WTC11 (cell line): ENCODE data around the gene FITM1. TPM values are rescaled to one million over a fixed set of nuclear protein-coding genes. Genes with fewer than 3 reads are reported as not detected.

ENCODE experiments used
- ATAC-seq: fragments of 200-7000 bp; cut with Tn5 transposase; 2 replicates; pipeline ENCODE4 v1.10.0; 2021; ENCODE audit warnings: mild to moderate bottlenecking, moderate library complexity
- CTCF ChIA-PET: fragments of 300-600 bp; sonication (Branson Sonifier 250); formaldehyde crosslinking; loops from one replicate; lab custom pipeline; 2021; ENCODE audit warnings: antibody characterized with exemption; lab: Charles Lee
- POLR2A ChIA-PET: fragments of 350-600 bp; sonication (Branson Sonifier 250); formaldehyde crosslinking; loops from one replicate; lab custom pipeline; 2021; ENCODE audit warnings: antibody characterized with exemption; lab: Charles Lee
- DNase-seq: peaks from one replicate; pipeline ENCODE4 v3.0.0; 2021; ENCODE audit warnings: low spot score
- H3K27ac Mint-ChIP-seq: 2 replicates; pipeline ENCODE4 v1.8.0; 2021; ENCODE audit warnings: mixed read lengths
- H3K27me3 Mint-ChIP-seq: 2 replicates; pipeline ENCODE4 v1.8.0; 2021; ENCODE audit warnings: low read depth, mild to moderate bottlenecking, moderate library complexity, mixed read lengths
- H3K36me3 Mint-ChIP-seq: 2 replicates; pipeline ENCODE4 v1.8.0; 2021; ENCODE audit warnings: mixed read lengths
- H3K4me1 Mint-ChIP-seq: 2 replicates; pipeline ENCODE4 v1.8.0; 2022; ENCODE audit warnings: mixed read lengths
- H3K4me3 Mint-ChIP-seq: 2 replicates; pipeline ENCODE4 v1.8.0; 2021; ENCODE audit warnings: mild to moderate bottlenecking, moderate library complexity, mixed read lengths
- H3K9me3 Mint-ChIP-seq: 2 replicates; pipeline ENCODE4 v1.8.0; 2021; ENCODE audit warnings: mixed read lengths
- ATF1 ChIP-seq: sonication (generic); formaldehyde crosslinking; IDR thresholded peaks from 2 replicates; pipeline ENCODE4 v1.8.1; 2023; ENCODE audit warnings: mild to moderate bottlenecking, moderate library complexity, missing genetic modification reagents
- CDX4 ChIP-seq: fragments of 250-450 bp; sonication (Bioruptor Pico); IDR thresholded peaks from 2 replicates; pipeline ENCODE4 v1.9.0; 2021; ENCODE audit warnings: moderate library complexity, mild to moderate bottlenecking, inconsistent platforms, borderline replicate concordance
- ERG ChIP-seq: fragments of 250-450 bp; sonication (Bioruptor Pico); IDR thresholded peaks from 2 replicates; pipeline ENCODE4 v1.8.0; 2021; ENCODE audit warnings: mild to moderate bottlenecking
- GRHL2 ChIP-seq: fragments of 250-450 bp; sonication (Bioruptor Pico); IDR thresholded peaks from 2 replicates; pipeline ENCODE4 v1.8.0; 2022; ENCODE audit warnings: mild to moderate bottlenecking, moderate library complexity; ENCODE audit not compliant: insufficient replicate concordance, severe bottlenecking
- HMGXB4 ChIP-seq: sonication (generic); formaldehyde crosslinking; IDR thresholded peaks from 2 replicates; pipeline ENCODE4 v1.8.1; 2023; ENCODE audit warnings: mild to moderate bottlenecking, moderate library complexity, missing genetic modification reagents
- JUN ChIP-seq: sonication (generic); formaldehyde crosslinking; IDR thresholded peaks from 2 replicates; pipeline ENCODE4 v1.8.0; 2023; ENCODE audit warnings: mild to moderate bottlenecking, missing genetic modification reagents
- MXD4 ChIP-seq: fragments of 250-450 bp; sonication (Bioruptor Pico); IDR thresholded peaks from 2 replicates; pipeline ENCODE4 v1.8.0; 2021; ENCODE audit warnings: mild to moderate bottlenecking, moderate library complexity, borderline replicate concordance
- NFATC4 ChIP-seq: fragments of 250-450 bp; sonication (Bioruptor Pico); IDR thresholded peaks from 2 replicates; pipeline ENCODE4 v1.9.0; 2021; ENCODE audit warnings: mild to moderate bottlenecking
- NFE2L1 ChIP-seq: sonication (generic); formaldehyde crosslinking; IDR thresholded peaks from 2 replicates; pipeline ENCODE4 v1.8.1; 2023; ENCODE audit warnings: missing genetic modification reagents
- SMAD3 ChIP-seq: sonication (generic); formaldehyde crosslinking; IDR thresholded peaks from 2 replicates; pipeline ENCODE4 v1.8.0; 2022; ENCODE audit warnings: missing genetic modification reagents, mild to moderate bottlenecking, borderline replicate concordance
- TCF7 ChIP-seq: sonication (generic); formaldehyde crosslinking; IDR thresholded peaks from 2 replicates; pipeline ENCODE4 v1.8.0; 2022; ENCODE audit warnings: mild to moderate bottlenecking, low read depth, missing genetic modification reagents, moderate library complexity
- TEAD4 ChIP-seq: sonication (generic); formaldehyde crosslinking; IDR thresholded peaks from 2 replicates; pipeline ENCODE4 v1.8.0; 2022; ENCODE audit warnings: mild to moderate bottlenecking, missing genetic modification reagents
- ZNF121 ChIP-seq: sonication (generic); formaldehyde crosslinking; IDR thresholded peaks from 2 replicates; pipeline ENCODE4 v1.8.0; 2023; ENCODE audit warnings: missing genetic modification reagents
- ZNF232 ChIP-seq: sonication (generic); formaldehyde crosslinking; IDR thresholded peaks from 2 replicates; pipeline ENCODE4 v1.8.0; 2022; ENCODE audit warnings: mild to moderate bottlenecking, missing genetic modification reagents
- ZNF671 ChIP-seq: fragments of 250-450 bp; sonication (Bioruptor Pico); IDR thresholded peaks from 2 replicates; pipeline ENCODE4 v1.8.0; 2021; ENCODE audit warnings: mild to moderate bottlenecking
- total RNA-seq: library from RNA; stranded (reverse); gene quantifications from 3 replicates; pipeline ENCODE4 v1.2.3, GENCODE V29; 2021
- TF ChIP-seq, protein P1 (sequence below): sonication (generic); formaldehyde crosslinking; IDR thresholded peaks from 2 replicates; pipeline ENCODE4 v1.8.1; 2023; ENCODE audit warnings: mild to moderate bottlenecking, missing genetic modification reagents
- TF ChIP-seq, protein P2 (sequence below): sonication (generic); formaldehyde crosslinking; IDR thresholded peaks from 2 replicates; pipeline ENCODE4 v1.8.1; 2022; ENCODE audit warnings: missing genetic modification reagents, borderline replicate concordance
- TF ChIP-seq, protein P3 (sequence below): sonication (generic); formaldehyde crosslinking; IDR thresholded peaks from 2 replicates; pipeline ENCODE4 v1.8.0; 2022; ENCODE audit warnings: mild to moderate bottlenecking, missing genetic modification reagents
- TF ChIP-seq, protein P4 (sequence below): sonication (generic); formaldehyde crosslinking; IDR thresholded peaks from 2 replicates; pipeline ENCODE4 v1.8.1; 2022; ENCODE audit warnings: mild to moderate bottlenecking, moderate library complexity, missing genetic modification reagents
- TF ChIP-seq, protein P5 (sequence below): sonication (generic); formaldehyde crosslinking; IDR thresholded peaks from 2 replicates; pipeline ENCODE4 v1.8.1; 2022; ENCODE audit warnings: low read depth, mild to moderate bottlenecking, moderate library complexity, missing genetic modification reagents, borderline replicate concordance

The FITM1 gene
- total RNA-seq, 1 experiment from 2014 or later = not detected

DNA sequence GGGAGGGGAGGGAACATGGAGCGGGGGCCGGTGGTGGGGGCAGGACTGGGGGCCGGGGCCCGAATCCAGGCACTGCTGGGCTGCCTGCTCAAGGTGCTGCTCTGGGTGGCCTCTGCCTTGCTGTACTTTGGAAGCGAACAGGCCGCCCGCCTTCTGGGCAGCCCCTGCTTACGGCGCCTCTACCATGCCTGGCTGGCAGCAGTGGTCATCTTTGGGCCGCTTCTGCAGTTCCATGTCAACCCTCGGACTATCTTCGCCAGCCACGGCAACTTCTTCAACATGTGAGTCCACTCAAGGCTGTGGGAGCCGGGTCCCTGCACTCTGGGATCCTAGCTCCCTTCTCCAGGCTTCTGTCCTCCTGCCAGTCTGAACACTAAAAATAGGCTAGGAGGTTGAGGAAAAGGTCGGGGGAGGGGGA lies 1.1 kb downstream of the FITM1 start (continued):
- TF ChIP-seq, protein P1, sequence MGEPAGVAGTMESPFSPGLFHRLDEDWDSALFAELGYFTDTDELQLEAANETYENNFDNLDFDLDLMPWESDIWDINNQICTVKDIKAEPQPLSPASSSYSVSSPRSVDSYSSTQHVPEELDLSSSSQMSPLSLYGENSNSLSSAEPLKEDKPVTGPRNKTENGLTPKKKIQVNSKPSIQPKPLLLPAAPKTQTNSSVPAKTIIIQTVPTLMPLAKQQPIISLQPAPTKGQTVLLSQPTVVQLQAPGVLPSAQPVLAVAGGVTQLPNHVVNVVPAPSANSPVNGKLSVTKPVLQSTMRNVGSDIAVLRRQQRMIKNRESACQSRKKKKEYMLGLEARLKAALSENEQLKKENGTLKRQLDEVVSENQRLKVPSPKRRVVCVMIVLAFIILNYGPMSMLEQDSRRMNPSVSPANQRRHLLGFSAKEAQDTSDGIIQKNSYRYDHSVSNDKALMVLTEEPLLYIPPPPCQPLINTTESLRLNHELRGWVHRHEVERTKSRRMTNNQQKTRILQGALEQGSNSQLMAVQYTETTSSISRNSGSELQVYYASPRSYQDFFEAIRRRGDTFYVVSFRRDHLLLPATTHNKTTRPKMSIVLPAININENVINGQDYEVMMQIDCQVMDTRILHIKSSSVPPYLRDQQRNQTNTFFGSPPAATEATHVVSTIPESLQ (CRISPR knock-in tag) = no peak
- no peak for TF ChIP-seq TCF7 (CRISPR knock-in tag)
- TF ChIP-seq ATF1 = no peak
- no peak for TF ChIP-seq ZNF671 (CRISPR knock-in tag)
- TF ChIP-seq, protein P2, sequence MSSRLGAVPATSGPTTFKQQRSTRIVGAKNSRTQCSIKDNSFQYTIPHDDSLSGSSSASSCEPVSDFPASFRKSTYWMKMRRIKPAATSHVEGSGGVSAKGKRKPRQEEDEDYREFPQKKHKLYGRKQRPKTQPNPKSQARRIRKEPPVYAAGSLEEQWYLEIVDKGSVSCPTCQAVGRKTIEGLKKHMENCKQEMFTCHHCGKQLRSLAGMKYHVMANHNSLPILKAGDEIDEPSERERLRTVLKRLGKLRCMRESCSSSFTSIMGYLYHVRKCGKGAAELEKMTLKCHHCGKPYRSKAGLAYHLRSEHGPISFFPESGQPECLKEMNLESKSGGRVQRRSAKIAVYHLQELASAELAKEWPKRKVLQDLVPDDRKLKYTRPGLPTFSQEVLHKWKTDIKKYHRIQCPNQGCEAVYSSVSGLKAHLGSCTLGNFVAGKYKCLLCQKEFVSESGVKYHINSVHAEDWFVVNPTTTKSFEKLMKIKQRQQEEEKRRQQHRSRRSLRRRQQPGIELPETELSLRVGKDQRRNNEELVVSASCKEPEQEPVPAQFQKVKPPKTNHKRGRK (CRISPR knock-in tag) = no peak
- TF ChIP-seq ERG (CRISPR knock-in tag) = no peak
- no peak for TF ChIP-seq NFE2L1 (CRISPR knock-in tag)
- no peak for TF ChIP-seq ZNF121 (CRISPR knock-in tag)
- TF ChIP-seq, protein P3, sequence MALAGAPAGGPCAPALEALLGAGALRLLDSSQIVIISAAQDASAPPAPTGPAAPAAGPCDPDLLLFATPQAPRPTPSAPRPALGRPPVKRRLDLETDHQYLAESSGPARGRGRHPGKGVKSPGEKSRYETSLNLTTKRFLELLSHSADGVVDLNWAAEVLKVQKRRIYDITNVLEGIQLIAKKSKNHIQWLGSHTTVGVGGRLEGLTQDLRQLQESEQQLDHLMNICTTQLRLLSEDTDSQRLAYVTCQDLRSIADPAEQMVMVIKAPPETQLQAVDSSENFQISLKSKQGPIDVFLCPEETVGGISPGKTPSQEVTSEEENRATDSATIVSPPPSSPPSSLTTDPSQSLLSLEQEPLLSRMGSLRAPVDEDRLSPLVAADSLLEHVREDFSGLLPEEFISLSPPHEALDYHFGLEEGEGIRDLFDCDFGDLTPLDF (CRISPR knock-in tag) = no peak
- TF ChIP-seq TEAD4 (CRISPR knock-in tag) = no peak
- TF ChIP-seq GRHL2 (CRISPR knock-in tag) = no peak
- TF ChIP-seq NFATC4 (CRISPR knock-in tag) = no peak

DNA sequence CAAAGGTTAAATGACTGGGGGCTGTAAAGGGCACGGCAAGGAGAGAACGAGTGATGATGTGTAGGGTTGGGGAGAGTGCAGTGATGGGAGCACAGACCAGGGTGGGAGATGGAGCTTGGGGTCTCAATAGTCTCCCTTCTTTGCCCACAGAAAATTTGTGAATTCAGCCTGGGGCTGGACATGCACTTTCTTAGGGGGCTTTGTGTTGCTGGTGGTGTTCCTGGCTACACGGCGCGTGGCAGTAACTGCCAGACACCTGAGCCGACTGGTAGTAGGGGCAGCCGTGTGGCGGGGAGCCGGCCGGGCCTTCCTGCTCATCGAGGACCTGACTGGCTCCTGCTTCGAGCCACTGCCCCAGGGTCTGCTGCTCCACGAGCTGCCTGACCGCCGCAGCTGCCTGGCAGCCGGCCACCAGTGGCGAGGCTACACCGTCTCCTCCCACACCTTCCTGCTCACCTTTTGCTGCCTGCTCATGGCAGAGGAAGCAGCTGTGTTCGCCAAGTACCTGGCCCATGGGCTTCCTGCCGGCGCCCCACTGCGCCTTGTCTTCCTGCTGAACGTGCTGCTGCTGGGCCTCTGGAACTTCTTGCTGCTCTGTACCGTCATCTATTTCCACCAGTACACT lies 1.7 kb downstream of the FITM1 start:
- DNase-seq (no peak), ATAC-seq (no peak)
- H3K27me3 Mint-ChIP-seq = no peaks in the 10 kb centered on the region; the same call in 1 of the 2 replicates
- H3K36me3 Mint-ChIP-seq = peaks cover 1% of the 10 kb centered on the region; the same call in 1 of the 2 replicates
- no peak overlapping the region for H3K4me3 Mint-ChIP-seq
- H3K4me1 Mint-ChIP-seq = peaks cover 18% of the 10 kb centered on the region
- ChIA-PET CTCF (interaction anchor here (2.0 to 3.1 kb wide), 2 partner anchors 24 to 29 kb away, joined by 7 to 10 read pairs; partner anchors contain the start of gene IRF9), POLR2A (interaction anchor here (0.6 kb wide), 1 partner anchor 30 kb away, joined by 3 read pairs; no protein-coding TSS in a partner anchor)
- H3K27ac Mint-ChIP-seq = no peak overlapping the region
- H3K9me3 Mint-ChIP-seq = no peaks in the 10 kb centered on the region
- TF ChIP-seq MXD4 (CRISPR knock-in tag) (no peak), HMGXB4 (no peak), ERG (CRISPR knock-in tag) (no peak), ZNF232 (no peak), JUN (CRISPR knock-in tag) (no peak), SMAD3 (CRISPR knock-in tag) (no peak), CDX4 (CRISPR knock-in tag) (no peak)
- TF ChIP-seq, protein P4, sequence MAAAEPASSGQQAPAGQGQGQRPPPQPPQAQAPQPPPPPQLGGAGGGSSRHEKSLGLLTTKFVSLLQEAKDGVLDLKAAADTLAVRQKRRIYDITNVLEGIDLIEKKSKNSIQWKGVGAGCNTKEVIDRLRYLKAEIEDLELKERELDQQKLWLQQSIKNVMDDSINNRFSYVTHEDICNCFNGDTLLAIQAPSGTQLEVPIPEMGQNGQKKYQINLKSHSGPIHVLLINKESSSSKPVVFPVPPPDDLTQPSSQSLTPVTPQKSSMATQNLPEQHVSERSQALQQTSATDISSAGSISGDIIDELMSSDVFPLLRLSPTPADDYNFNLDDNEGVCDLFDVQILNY (CRISPR knock-in tag) = no peak
- TF ChIP-seq, protein P5, sequence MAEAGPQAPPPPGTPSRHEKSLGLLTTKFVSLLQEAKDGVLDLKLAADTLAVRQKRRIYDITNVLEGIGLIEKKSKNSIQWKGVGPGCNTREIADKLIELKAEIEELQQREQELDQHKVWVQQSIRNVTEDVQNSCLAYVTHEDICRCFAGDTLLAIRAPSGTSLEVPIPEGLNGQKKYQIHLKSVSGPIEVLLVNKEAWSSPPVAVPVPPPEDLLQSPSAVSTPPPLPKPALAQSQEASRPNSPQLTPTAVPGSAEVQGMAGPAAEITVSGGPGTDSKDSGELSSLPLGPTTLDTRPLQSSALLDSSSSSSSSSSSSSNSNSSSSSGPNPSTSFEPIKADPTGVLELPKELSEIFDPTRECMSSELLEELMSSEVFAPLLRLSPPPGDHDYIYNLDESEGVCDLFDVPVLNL (CRISPR knock-in tag) = no peak
